ENCODE measurements around the gene SLC29A3. TPM values are rescaled to one million over a fixed set of nuclear protein-coding genes. Genes with fewer than 3 reads are reported as not detected.
A peak's percentile ranks its signal among the peaks of the same experiment; 100 is the strongest.

Gene SLC29A3
- total RNA-seq, 1 experiment from 2014 or later, result 5.2 TPM

- H3K36me3 ChIP-seq (replicated peaks; ENCODE audit: control insufficient read depth, insufficient read depth, low read length), result no peaks in the 10 kb centered on the region
- no peaks in the 10 kb centered on the region for H3K27me3 ChIP-seq (ENCODE audit: control insufficient read depth, insufficient read depth, low read length)
- H3K4me3 ChIP-seq (ENCODE audit: insufficient read depth, low read depth, low read length), result no peak overlapping the region
- no peak for DNase-seq
Observed at GRCh38 chr10:71316056-71316785, 2.8 kb upstream of the SLC29A3 start.

- Histone ChIP-seq H3K36me3 (replicated peaks; ENCODE audit: control insufficient read depth, insufficient read depth, low read length) (no peaks in the 10 kb centered on the region), H3K4me3 (ENCODE audit: insufficient read depth, low read depth, low read length) (no peak overlapping the region), H3K27me3 (ENCODE audit: control insufficient read depth, insufficient read depth, low read length) (no peaks in the 10 kb centered on the region)
- no peak for DNase-seq
Observed at GRCh38 chr10:71316786-71317160, 2.3 kb upstream of the SLC29A3 start.

GRCh38 chr10:71317739-71318138 is 1.3 kb upstream of the SLC29A3 start:
- H3K4me3 ChIP-seq (ENCODE audit: insufficient read depth, low read depth, low read length), result no peak overlapping the region
- no peaks in the 10 kb centered on the region for H3K27me3 ChIP-seq (ENCODE audit: control insufficient read depth, insufficient read depth, low read length)
- no peak for DNase-seq
- H3K36me3 ChIP-seq (replicated peaks; ENCODE audit: control insufficient read depth, insufficient read depth, low read length), result no peaks in the 10 kb centered on the region

- DNase-seq, result peak; percentile 64
- H3K36me3 ChIP-seq (replicated peaks; ENCODE audit: control insufficient read depth, insufficient read depth, low read length), result peaks cover 4% of the 10 kb centered on the region; the same call in 1 of the 2 replicates
- H3K27me3 ChIP-seq (ENCODE audit: control insufficient read depth, insufficient read depth, low read length), result no peaks in the 10 kb centered on the region
- H3K4me3 ChIP-seq (ENCODE audit: insufficient read depth, low read depth, low read length), result peak overlapping the region; percentile 80
Observed at GRCh38 chr10:71319800-71320392, 837 bp downstream of the SLC29A3 start.

- H3K36me3 ChIP-seq (replicated peaks; ENCODE audit: control insufficient read depth, insufficient read depth, low read length), result peaks cover 4% of the 10 kb centered on the region; the same call in 1 of the 2 replicates
- no peak for DNase-seq
- no peak overlapping the region for H3K4me3 ChIP-seq (ENCODE audit: insufficient read depth, low read depth, low read length)
- no peaks in the 10 kb centered on the region for H3K27me3 ChIP-seq (ENCODE audit: control insufficient read depth, insufficient read depth, low read length)
Observed at GRCh38 chr10:71320592-71320991, 1.5 kb downstream of the SLC29A3 start.

- H3K4me3 ChIP-seq (ENCODE audit: insufficient read depth, low read depth, low read length), result no peak overlapping the region
- no peaks in the 10 kb centered on the region for H3K27me3 ChIP-seq (ENCODE audit: control insufficient read depth, insufficient read depth, low read length)
- peaks cover 4% of the 10 kb centered on the region; the same call in 1 of the 2 replicates for H3K36me3 ChIP-seq (replicated peaks; ENCODE audit: control insufficient read depth, insufficient read depth, low read length)
- DNase-seq, result no peak
Observed at GRCh38 chr10:71321386-71321785, 2.3 kb downstream of the SLC29A3 start.

GRCh38 chr10:71323407-71323806 is 4.3 kb downstream of the SLC29A3 start:
- DNase-seq, result peak; percentile 68
- Histone ChIP-seq H3K36me3 (replicated peaks; ENCODE audit: control insufficient read depth, insufficient read depth, low read length) (peaks cover 4% of the 10 kb centered on the region; the same call in 1 of the 2 replicates), H3K4me3 (ENCODE audit: insufficient read depth, low read depth, low read length) (no peak overlapping the region), H3K27me3 (ENCODE audit: control insufficient read depth, insufficient read depth, low read length) (no peaks in the 10 kb centered on the region)

- Histone ChIP-seq H3K4me3 (ENCODE audit: insufficient read depth, low read depth, low read length) (no peak overlapping the region), H3K36me3 (replicated peaks; ENCODE audit: control insufficient read depth, insufficient read depth, low read length) (peaks cover 6% of the 10 kb centered on the region), H3K27me3 (ENCODE audit: control insufficient read depth, insufficient read depth, low read length) (no peaks in the 10 kb centered on the region)
- DNase-seq, result no peak
Observed at GRCh38 chr10:71324743-71325142, 5.7 kb downstream of the SLC29A3 start.

- Histone ChIP-seq H3K27me3 (ENCODE audit: control insufficient read depth, insufficient read depth, low read length) (no peaks in the 10 kb centered on the region), H3K36me3 (replicated peaks; ENCODE audit: control insufficient read depth, insufficient read depth, low read length) (peaks cover 6% of the 10 kb centered on the region), H3K4me3 (ENCODE audit: insufficient read depth, low read depth, low read length) (no peak overlapping the region)
- DNase-seq, result no peak
Observed at GRCh38 chr10:71325267-71325666, 6.2 kb downstream of the SLC29A3 start.

- Histone ChIP-seq H3K4me3 (ENCODE audit: insufficient read depth, low read depth, low read length) (no peak overlapping the region), H3K27me3 (ENCODE audit: control insufficient read depth, insufficient read depth, low read length) (no peaks in the 10 kb centered on the region), H3K36me3 (replicated peaks; ENCODE audit: control insufficient read depth, insufficient read depth, low read length) (peaks cover 6% of the 10 kb centered on the region)
- DNase-seq, result no peak
Observed at GRCh38 chr10:71326464-71326881, 7.4 kb downstream of the SLC29A3 start.

- peaks cover 2% of the 10 kb centered on the region for H3K36me3 ChIP-seq (replicated peaks; ENCODE audit: control insufficient read depth, insufficient read depth, low read length)
- no peak overlapping the region for H3K4me3 ChIP-seq (ENCODE audit: insufficient read depth, low read depth, low read length)
- H3K27me3 ChIP-seq (ENCODE audit: control insufficient read depth, insufficient read depth, low read length), result no peaks in the 10 kb centered on the region
- DNase-seq, result no peak
Observed at GRCh38 chr10:71330789-71331404, 11.8 kb downstream of the SLC29A3 start.

- DNase-seq, result no peak
- H3K27me3 ChIP-seq (ENCODE audit: control insufficient read depth, insufficient read depth, low read length), result no peaks in the 10 kb centered on the region
- peaks cover 2% of the 10 kb centered on the region for H3K36me3 ChIP-seq (replicated peaks; ENCODE audit: control insufficient read depth, insufficient read depth, low read length)
- H3K4me3 ChIP-seq (ENCODE audit: insufficient read depth, low read depth, low read length), result no peak overlapping the region
Observed at GRCh38 chr10:71331736-71332135, 12.7 kb downstream of the SLC29A3 start.

- no peak overlapping the region for H3K4me3 ChIP-seq (ENCODE audit: insufficient read depth, low read depth, low read length)
- H3K27me3 ChIP-seq (ENCODE audit: control insufficient read depth, insufficient read depth, low read length), result no peaks in the 10 kb centered on the region
- DNase-seq, result no peak
- peaks cover 2% of the 10 kb centered on the region for H3K36me3 ChIP-seq (replicated peaks; ENCODE audit: control insufficient read depth, insufficient read depth, low read length)
Observed at GRCh38 chr10:71332466-71332865, 13.4 kb downstream of the SLC29A3 start.

- no peak overlapping the region for H3K4me3 ChIP-seq (ENCODE audit: insufficient read depth, low read depth, low read length)
- no peak for DNase-seq
- H3K36me3 ChIP-seq (replicated peaks; ENCODE audit: control insufficient read depth, insufficient read depth, low read length), result peaks cover 2% of the 10 kb centered on the region
- H3K27me3 ChIP-seq (ENCODE audit: control insufficient read depth, insufficient read depth, low read length), result no peaks in the 10 kb centered on the region
Observed at GRCh38 chr10:71333129-71333887, 14.2 kb downstream of the SLC29A3 start.

Data from H7 (cell line).